Astrocyte of the cerebellum (primary cell): ENCODE data around the gene CCT8.

Experiments
- DNase-seq: peaks from one replicate; pipeline ENCODE4 v3.0.0-alpha.2; 2011; ENCODE audit warnings: low read depth
- H3K4me3 ChIP-seq: 2 replicates; pipeline ENCODE4 v1.5.1; 2011; ENCODE audit warnings: mild to moderate bottlenecking, low read depth, low read length, moderate library complexity
- in situ Hi-C: cut with HindIII; loops from 2 replicates; pipeline ENCODE4 v1.10.0; 2017; ENCODE audit warnings: low sequenced_read_pairs
- TF ChIP-seq, protein P1 (sequence below): IDR thresholded peaks from 2 replicates; pipeline ENCODE4 v1.5.1; 2012; ENCODE audit warnings: low read length, low read depth, moderate library complexity, mild to moderate bottlenecking; ENCODE audit errors: missing control alignments

Gene CCT8

DNA sequence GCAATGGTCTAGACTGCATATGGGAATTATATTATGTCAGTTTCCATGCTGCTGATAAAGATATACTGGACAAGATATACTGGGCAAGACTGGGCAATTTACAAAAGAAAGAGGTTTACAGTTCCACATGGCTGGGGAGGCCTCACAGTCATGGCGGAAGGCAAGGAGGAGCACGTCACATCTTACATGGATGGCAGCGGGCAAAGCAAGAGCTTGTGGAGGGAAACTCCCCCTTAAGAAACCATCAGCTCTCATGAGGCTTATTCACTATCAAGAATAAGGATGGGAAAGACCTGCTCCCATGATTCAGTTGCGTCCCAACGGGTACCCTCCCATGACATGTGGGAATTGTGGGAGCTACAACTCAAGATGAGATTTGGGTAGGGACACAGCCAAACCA is 21.2 kb downstream of the CCT8 start:
- in situ Hi-C loops: no loop called here
- no peak for DNase-seq
- TF ChIP-seq, protein P1, sequence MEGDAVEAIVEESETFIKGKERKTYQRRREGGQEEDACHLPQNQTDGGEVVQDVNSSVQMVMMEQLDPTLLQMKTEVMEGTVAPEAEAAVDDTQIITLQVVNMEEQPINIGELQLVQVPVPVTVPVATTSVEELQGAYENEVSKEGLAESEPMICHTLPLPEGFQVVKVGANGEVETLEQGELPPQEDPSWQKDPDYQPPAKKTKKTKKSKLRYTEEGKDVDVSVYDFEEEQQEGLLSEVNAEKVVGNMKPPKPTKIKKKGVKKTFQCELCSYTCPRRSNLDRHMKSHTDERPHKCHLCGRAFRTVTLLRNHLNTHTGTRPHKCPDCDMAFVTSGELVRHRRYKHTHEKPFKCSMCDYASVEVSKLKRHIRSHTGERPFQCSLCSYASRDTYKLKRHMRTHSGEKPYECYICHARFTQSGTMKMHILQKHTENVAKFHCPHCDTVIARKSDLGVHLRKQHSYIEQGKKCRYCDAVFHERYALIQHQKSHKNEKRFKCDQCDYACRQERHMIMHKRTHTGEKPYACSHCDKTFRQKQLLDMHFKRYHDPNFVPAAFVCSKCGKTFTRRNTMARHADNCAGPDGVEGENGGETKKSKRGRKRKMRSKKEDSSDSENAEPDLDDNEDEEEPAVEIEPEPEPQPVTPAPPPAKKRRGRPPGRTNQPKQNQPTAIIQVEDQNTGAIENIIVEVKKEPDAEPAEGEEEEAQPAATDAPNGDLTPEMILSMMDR: no peak
- H3K4me3 ChIP-seq: no peak overlapping the region

DNA sequence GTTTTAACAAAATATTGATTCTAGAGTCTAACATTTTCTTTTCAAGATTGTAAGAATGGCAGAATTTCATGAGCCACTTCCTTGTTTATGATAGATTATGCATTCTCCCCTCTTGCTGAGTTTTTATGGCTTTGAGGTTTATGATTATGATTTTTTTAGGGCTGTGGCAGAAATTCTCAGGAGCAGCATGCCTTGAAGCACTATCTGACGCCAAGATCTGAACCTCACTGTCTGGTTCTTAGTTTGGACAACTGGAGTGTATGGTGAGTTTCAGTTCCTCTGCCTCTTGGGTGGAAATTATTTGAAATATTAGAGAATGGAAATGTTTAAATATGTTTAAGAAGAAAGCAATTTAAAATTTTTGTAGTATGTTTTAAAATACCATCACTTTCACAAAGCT is 38.8 kb downstream of the CCT8 start:
- in situ Hi-C loops: no loop called here
- TF ChIP-seq, protein P1: no peak
- H3K4me3 ChIP-seq: no peak overlapping the region

DNA sequence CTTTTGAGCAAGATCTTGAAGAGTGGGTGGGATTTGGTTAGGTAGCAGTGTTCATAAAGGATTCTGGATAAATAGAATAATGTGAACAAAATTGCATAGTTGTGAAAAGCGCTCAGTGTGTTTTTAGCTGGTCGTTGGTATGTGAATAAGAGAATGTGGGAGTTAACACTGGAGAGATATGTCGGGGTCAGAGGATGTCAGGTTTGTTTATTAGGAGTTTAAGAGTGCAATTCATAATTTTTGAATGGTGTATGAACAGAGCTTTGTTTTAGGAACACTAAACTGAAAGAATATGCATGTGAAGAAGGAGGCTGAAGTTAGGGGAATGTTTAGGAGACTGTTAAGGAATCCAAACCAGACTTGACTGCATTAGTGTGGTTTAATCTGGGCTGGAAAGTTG is 39.6 kb downstream of the CCT8 start:
- in situ Hi-C loops: no loop called here
- no peak for DNase-seq
- TF ChIP-seq, protein P1: no peak
- no peak overlapping the region for H3K4me3 ChIP-seq

More for the DNA sequence above, 38.8 kb downstream of the CCT8 start:
- no peak for DNase-seq

DNA sequence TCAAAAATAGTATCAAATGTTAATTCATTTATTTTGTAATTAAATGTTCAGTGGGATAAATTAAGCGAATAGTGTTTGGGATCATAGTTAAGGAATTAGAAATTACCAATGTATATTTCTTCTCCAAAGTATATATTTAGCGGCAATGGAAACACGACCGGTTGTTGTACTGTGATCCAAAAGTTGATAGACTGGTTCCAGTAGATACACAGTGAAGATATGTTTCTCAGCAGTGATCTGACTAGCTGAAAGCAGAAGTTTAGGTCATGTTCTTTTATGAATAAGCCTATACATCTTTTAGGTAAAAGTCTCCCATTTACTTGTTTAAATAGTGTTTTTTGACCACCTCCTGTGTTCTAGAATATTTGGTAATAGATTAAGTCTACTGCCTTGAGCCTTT is 40.1 kb downstream of the CCT8 start:
- no peak for DNase-seq
- TF ChIP-seq, protein P1: no peak
- no peak overlapping the region for H3K4me3 ChIP-seq
- in situ Hi-C loops: no loop called here

DNA sequence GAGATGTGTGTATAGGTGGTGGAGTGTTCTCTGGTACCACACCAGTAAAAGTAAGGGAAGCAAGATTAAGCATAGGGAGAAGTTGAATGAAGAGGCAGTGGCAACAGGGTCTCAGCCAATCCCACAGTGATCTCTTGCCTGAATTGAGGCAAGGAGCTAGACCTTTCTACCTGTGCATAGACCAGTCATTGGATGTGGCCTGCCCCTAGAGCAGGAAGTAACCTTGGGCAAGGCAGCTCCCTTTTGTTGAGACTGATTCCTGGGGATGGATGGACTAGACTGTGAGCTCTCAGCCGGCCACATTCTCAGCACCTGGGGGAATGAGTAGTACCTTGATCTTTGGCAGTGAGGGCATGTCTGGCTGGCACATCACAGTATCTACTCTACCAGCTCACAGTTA is 42.5 kb downstream of the CCT8 start:
- in situ Hi-C loops: no loop called here
- no peak overlapping the region for H3K4me3 ChIP-seq
- TF ChIP-seq, protein P1: no peak
- DNase-seq: no peak

DNA sequence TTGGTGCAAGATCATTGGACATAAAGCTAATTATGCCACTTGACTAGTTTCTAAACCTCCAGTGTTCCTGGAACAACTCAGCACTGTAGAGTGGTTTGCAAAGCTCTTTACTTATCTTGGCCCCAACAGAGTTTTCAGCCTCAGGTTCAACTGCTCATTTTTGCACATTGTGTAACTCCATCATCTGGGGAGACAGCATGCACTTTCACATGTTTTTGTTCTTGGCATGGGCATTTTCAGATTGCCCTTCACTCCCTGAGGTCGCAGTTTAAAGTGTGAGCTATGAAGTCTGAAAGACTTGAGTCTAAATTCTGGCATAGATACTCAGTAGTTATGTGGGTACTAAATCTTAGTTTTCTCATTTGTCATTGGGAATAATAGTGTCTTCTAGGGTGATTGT is 43.9 kb downstream of the CCT8 start:
- no peak for DNase-seq
- no peak overlapping the region for H3K4me3 ChIP-seq
- in situ Hi-C loops: no loop called here
- TF ChIP-seq, protein P1: no peak

DNA sequence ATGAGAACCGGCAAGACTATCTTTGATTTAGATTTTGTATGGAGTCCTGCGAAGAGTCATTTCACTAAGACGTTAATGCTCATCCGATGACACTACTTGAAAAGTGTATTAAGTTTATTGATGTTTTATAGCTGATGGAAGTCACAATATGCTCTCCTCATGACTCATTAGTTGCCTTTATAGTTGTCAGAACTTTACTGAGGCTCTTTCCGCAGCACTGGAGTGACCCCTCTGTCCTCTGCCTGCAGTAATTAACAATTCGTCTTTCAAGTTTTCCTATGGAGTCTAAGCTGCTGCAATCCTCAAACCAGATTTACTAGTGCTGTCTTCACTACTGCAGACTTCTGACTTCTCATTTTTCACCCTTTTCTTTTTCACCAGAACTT is 48.1 kb downstream of the CCT8 start:
- H3K4me3 ChIP-seq: peak overlapping the region; percentile 55
- no peak for DNase-seq
- in situ Hi-C loops: no loop called here
- TF ChIP-seq, protein P1: no peak
